ENCODE data around the gene HOXB13. TPM values are rescaled to one million over a fixed set of nuclear protein-coding genes. Genes with fewer than 3 reads are reported as not detected.

Gene HOXB13
- total and polyA plus RNA-seq, 2 of the 4 experiments (the other 2 are of a cell fraction): not detected

DNA sequence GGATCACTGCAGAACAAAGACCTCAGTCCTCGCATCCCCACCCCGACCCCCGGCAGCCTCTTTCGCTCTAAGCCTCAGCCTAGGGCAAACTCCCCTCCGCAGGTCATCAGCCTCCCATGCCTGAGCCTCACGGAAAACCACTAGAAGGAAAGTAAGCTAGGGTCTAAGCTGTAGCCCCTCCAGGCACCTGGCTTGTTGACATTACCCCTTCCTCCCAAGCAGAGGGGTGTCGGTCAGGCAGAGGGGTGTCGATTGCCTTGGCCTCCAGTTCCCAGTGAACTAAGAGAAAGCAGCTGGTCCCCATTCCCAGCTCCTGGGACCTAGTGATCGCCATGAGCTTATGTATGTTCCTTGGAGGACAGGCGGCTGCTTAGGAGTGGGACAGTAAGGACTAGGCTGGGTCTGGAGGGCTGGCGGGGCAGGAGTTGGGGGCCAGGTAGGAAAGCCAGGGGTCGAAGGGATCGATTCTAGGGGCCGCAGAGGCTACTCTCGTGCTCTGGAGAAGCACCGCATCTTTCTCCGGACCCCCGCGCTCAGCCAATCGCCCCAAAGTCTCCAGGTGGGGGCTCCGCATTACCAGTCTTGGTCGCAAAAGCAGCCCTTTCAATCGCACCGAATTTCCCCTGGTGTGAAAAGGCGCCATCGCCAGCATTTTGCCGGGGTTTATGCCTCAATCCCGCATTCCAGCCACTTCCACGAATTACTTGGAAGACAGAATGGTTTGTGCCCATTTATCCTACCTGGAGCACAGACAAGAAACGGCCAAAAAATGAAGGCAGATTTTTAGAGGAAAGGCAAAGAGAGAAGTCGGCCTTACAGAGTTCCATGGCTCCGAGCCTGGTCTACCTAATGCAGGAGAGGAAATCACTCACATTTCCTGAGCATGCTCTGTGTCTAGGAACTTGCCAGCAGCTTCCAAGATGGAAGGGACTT is 21.3 kb upstream of the HOXB13 start (continued):
- no peak for TF ChIP-seq MXI1 (IDR thresholded peaks at IDR 0.05; ENCODE audit: borderline replicate concordance, low read depth, low read length)
- no peak for TF ChIP-seq POLR2A (IDR thresholded peaks at IDR 0.05; ENCODE audit: low read depth, low read length)

GRCh38 chr17:48748718-48749566 is 20.4 kb upstream of the HOXB13 start:
- H3K18ac ChIP-seq (ENCODE audit: low read depth, low read length): no peak overlapping the region
- no peak overlapping the region for H2AFZ ChIP-seq (replicated peaks; ENCODE audit: low read length, poor library complexity)
- ChIA-PET CTCF (interaction anchor here (1.2 kb wide), 1 partner anchor 71 kb away, joined by 3 read pairs; no protein-coding TSS in a partner anchor), POLR2A (ENCODE audit: unreplicated experiment) (no interaction called here)
- no peak overlapping the region for H3K14ac ChIP-seq (replicated peaks; ENCODE audit: low read depth, low read length)
- ATAC-seq (ENCODE audit: low read depth): no peak
- no peak overlapping the region for H4K5ac ChIP-seq (ENCODE audit: low read depth, low read length)
- BruUV-seq (replicated peaks): no TSS peak
- H3K23ac ChIP-seq (ENCODE audit: low read depth, low read length): no peak overlapping the region
- peaks cover 94% of the 10 kb centered on the region for H3K27me3 ChIP-seq (ENCODE audit: control insufficient read depth, insufficient read depth, low read length)
- H4K91ac ChIP-seq (ENCODE audit: insufficient read depth, low read depth, low read length): no peak overlapping the region
- H2AK9ac ChIP-seq (replicated peaks; ENCODE audit: low read depth, low read length, poor library complexity): no peak overlapping the region
- no peak overlapping the region for H2AK5ac ChIP-seq (ENCODE audit: low read depth, low read length)
- H3K4me1 ChIP-seq (ENCODE audit: control insufficient read depth, insufficient read depth, low read length): no peaks in the 10 kb centered on the region
- H3K36me3 ChIP-seq (ENCODE audit: control insufficient read depth, insufficient read depth, low read length): no peaks in the 10 kb centered on the region
- no peak overlapping the region for H2BK20ac ChIP-seq (ENCODE audit: low read depth, low read length)
- intact Hi-C loops (cut with micrococcal nuclease) (no loop called here), in situ Hi-C loops (cut with MboI; ENCODE audit: low sequenced_read_pairs) (no loop called here), dilution Hi-C loops (cut with HindIII; ENCODE audit: low sequenced_read_pairs, unreplicated experiment) (no loop called here)
- H3K79me1 ChIP-seq (ENCODE audit: low read depth in 1 of 2, low read length in 2 of 2): no peaks in the 10 kb centered on the region
- WGBS, 2 experiments (ENCODE audit: extremely low coverage in 2 of 2, insufficient read length in 1 of 2): 8% methylated on average over 2 of the region's 16 CpGs; no CpG with 5 or more reads in 1 of the 2 experiments
- no peak overlapping the region for H4K8ac ChIP-seq (ENCODE audit: low read depth in 2 of 2, low read length in 2 of 2)
- no peak for TF ChIP-seq SMC3 (IDR thresholded peaks at IDR 0.05; ENCODE audit: low read depth, low read length)
- H3K9ac ChIP-seq (ENCODE audit: low read depth, low read length): no peak overlapping the region
- peaks cover under 1% of the 10 kb centered on the region; the same call in 1 of the 2 replicates for H3K9me1 ChIP-seq (ENCODE audit: insufficient read depth, low read length)
- H2BK120ac ChIP-seq (ENCODE audit: low read depth, low read length): no peak overlapping the region
- no peak overlapping the region for H2BK5ac ChIP-seq (ENCODE audit: low read depth, low read length, poor library complexity, severe bottlenecking)
- no peak overlapping the region for H3K4me3 ChIP-seq (ENCODE audit: insufficient read depth, low read depth, low read length)
- H3K9me3 ChIP-seq (ENCODE audit: control insufficient read depth, insufficient read depth, low read length): peaks cover 8% of the 10 kb centered on the region
- no peak overlapping the region for H3K27ac ChIP-seq (ENCODE audit: insufficient read depth, low read length)
- H3K4ac ChIP-seq (ENCODE audit: low read depth, low read length): no peak overlapping the region
- peaks cover 23% of the 10 kb centered on the region; the same call in 1 of the 2 replicates for H4K20me1 ChIP-seq (ENCODE audit: insufficient read depth, low read length)
- DNase-seq: no peak
- no peak overlapping the region for H3K56ac ChIP-seq (ENCODE audit: extremely low read depth, insufficient read depth, low read length)
- H2BK15ac ChIP-seq (ENCODE audit: low read depth, low read length): no peak overlapping the region
- no peak overlapping the region for H3K4me2 ChIP-seq (ENCODE audit: low read depth, low read length)
